GM12872 (cell line): ENCODE measurements around the gene SLC30A4.

Experiments used
- CTCF ChIP-seq: IDR thresholded peaks from 3 replicates; pipeline ENCODE4 v1.5.1; 2011; ENCODE audit warnings: low read depth, mild to moderate bottlenecking, low read length, moderate library complexity; ENCODE audit not compliant: insufficient read depth

SLC30A4 gene

GRCh38 chr15:45546789-45547188 lies 24.2 kb upstream of the SLC30A4 start:
- TF ChIP-seq CTCF: no peak

- TF ChIP-seq CTCF: no peak
Measured at GRCh38 chr15:45544266-45545023, 21.9 kb upstream of the SLC30A4 start.

GRCh38 chr15:45543051-45543450 lies 20.5 kb upstream of the SLC30A4 start:
- no peak for TF ChIP-seq CTCF

- TF ChIP-seq CTCF: no peak
Measured at GRCh38 chr15:45540531-45540930, 18.0 kb upstream of the SLC30A4 start.

- no peak for TF ChIP-seq CTCF
Measured at GRCh38 chr15:45539680-45540079, 17.1 kb upstream of the SLC30A4 start.

- TF ChIP-seq CTCF: no peak
Measured at GRCh38 chr15:45536934-45537333, 14.4 kb upstream of the SLC30A4 start.

GRCh38 chr15:45535486-45536042 lies 13.0 kb upstream of the SLC30A4 start:
- TF ChIP-seq CTCF: no peak
